Endothelial cell of umbilical vein (primary cell): ENCODE measurements around the gene ETNK2. TPM values are rescaled to one million over a fixed set of nuclear protein-coding genes. Genes with fewer than 3 reads are reported as not detected.

Source experiments
- BruUV-seq: library from RNA; stranded (reverse); fragments of 400-500 nt; replicated peaks from 2 replicates; lab custom pipeline; 2021; lab: Mats Ljungman, UMichigan
- CTCF ChIA-PET: fragments of 300-600, 350-600 bp; sonication (Branson Sonifier 250); formaldehyde crosslinking; loops from one replicate; lab custom pipeline; 2021; ENCODE audit warnings: antibody characterized with exemption, inconsistent platforms; lab: Charles Lee
- POLR2A ChIA-PET: fragments of 300-600, 350-600 bp; sonication (Branson Sonifier 250); formaldehyde crosslinking; loops from one replicate; lab custom pipeline; 2021; ENCODE audit warnings: antibody characterized with exemption, inconsistent platforms; lab: Charles Lee
- DNase-seq: peaks from one replicate; pipeline ENCODE4 v3.0.0-alpha.2; 2011; ENCODE audit warnings: low read depth, low spot score
- FAIRE-seq: peaks from 2 replicates; lab custom pipeline; 2011; peaks lifted over from hg19 to GRCh38; lab: Jason Lieb, UNC
- H2AFZ ChIP-seq: 2 replicates; pipeline ENCODE4 v1.6.0; 2012; ENCODE audit warnings: low read depth, low read length, control low read depth, inconsistent platforms
- H3K27ac ChIP-seq: 2 replicates; pipeline ENCODE4 v1.5.1; 2011; ENCODE audit warnings: low read depth, mild to moderate bottlenecking, control low read depth, low read length, moderate library complexity; ENCODE audit not compliant: insufficient read depth
- H3K27me3 ChIP-seq, 2 experiments: 2 replicates each; pipeline versions ENCODE4 v1.6.0 to v1.6.1; 2011; ENCODE audit warnings: low read length in 2 of 2, mixed read lengths in 1 of 2; ENCODE audit not compliant: control insufficient read depth in 2 of 2, insufficient read depth in 2 of 2
- H3K36me3 ChIP-seq, 2 experiments: 2 replicates in 1 of 2; 3 replicates in 1 of 2; pipeline ENCODE4 v1.5.1; 2011; ENCODE audit warnings: low read length in 2 of 2, mild to moderate bottlenecking in 1 of 2, moderate library complexity in 1 of 2; ENCODE audit not compliant: control insufficient read depth in 2 of 2, insufficient read depth in 2 of 2; ENCODE audit errors: extremely low read depth in 1 of 2
- H3K4me1 ChIP-seq: 3 replicates; pipeline ENCODE4 v1.5.1; 2011; ENCODE audit warnings: mild to moderate bottlenecking, low read length; ENCODE audit not compliant: control insufficient read depth, insufficient read depth; ENCODE audit errors: extremely low read depth
- H3K4me2 ChIP-seq: 2 replicates; pipeline ENCODE4 v1.6.1; 2011; ENCODE audit warnings: low read length, control low read depth, mixed read lengths; ENCODE audit not compliant: insufficient read depth
- H3K4me3 ChIP-seq, 3 experiments: fragments of 200-600 bp in 1 of 3; sonication (generic), shearing (Covaris generic) in 1 of 3; replicated peaks in 1 of 3; 2 replicates each; pipeline ENCODE4 v1.5.1; 2011 to 2016; ENCODE audit warnings: control low read depth in 3 of 3, low read length in 3 of 3, mild to moderate bottlenecking in 2 of 3, inconsistent platforms in 1 of 3, low read depth in 1 of 3, moderate library complexity in 1 of 3; ENCODE audit not compliant: insufficient read depth in 1 of 3
- H3K79me2 ChIP-seq: 2 replicates; pipeline ENCODE4 v1.6.0; 2012; ENCODE audit warnings: low read length, inconsistent platforms; ENCODE audit not compliant: control insufficient read depth, insufficient read depth
- H3K9ac ChIP-seq: replicated peaks from 2 replicates; pipeline ENCODE3; 2011; ENCODE audit warnings: low read length, control low read depth; ENCODE audit not compliant: insufficient read depth; ENCODE audit errors: extremely low read depth
- H3K9me1 ChIP-seq: replicated peaks from 3 replicates; pipeline ENCODE4 v1.6.0; 2011; ENCODE audit warnings: mild to moderate bottlenecking, low read length; ENCODE audit not compliant: control insufficient read depth, insufficient read depth; ENCODE audit errors: extremely low read depth
- H3K9me3 ChIP-seq: replicated peaks from 2 replicates; pipeline ENCODE4 v1.5.1; 2012; ENCODE audit warnings: low read length, inconsistent platforms; ENCODE audit not compliant: control insufficient read depth, insufficient read depth
- H4K20me1 ChIP-seq: replicated peaks from 2 replicates; pipeline ENCODE3; 2011; ENCODE audit warnings: mild to moderate bottlenecking, low read length; ENCODE audit not compliant: control insufficient read depth, insufficient read depth; ENCODE audit errors: extremely low read depth
- CTCF ChIP-seq, 2 donors: IDR thresholded peaks; 1 replicate in 1 of 2; 2 replicates in 1 of 2; pipeline ENCODE4 v1.5.1; 2011; ENCODE audit warnings: low read length in 2 of 2, mild to moderate bottlenecking in 2 of 2, moderate library complexity in 2 of 2, control low read depth in 1 of 2, inconsistent platforms in 1 of 2, low read depth in 1 of 2; ENCODE audit not compliant: insufficient read depth in 1 of 2; ENCODE audit errors: extremely low read depth in 1 of 2
- EZH2 ChIP-seq: IDR thresholded peaks from 2 replicates; pipeline ENCODE4 v1.6.1; 2012; ENCODE audit warnings: borderline replicate concordance, low read depth, mild to moderate bottlenecking, moderate library complexity, low read length, inconsistent platforms; ENCODE audit not compliant: severe bottlenecking
- FOS ChIP-seq: IDR thresholded peaks from 2 replicates; pipeline ENCODE4 v1.6.1; 2011; ENCODE audit warnings: mild to moderate bottlenecking, low read length, moderate library complexity, borderline replicate concordance; ENCODE audit not compliant: insufficient read depth
- GATA2 ChIP-seq: IDR thresholded peaks from 2 replicates; pipeline ENCODE4 v1.7.0; 2011; ENCODE audit warnings: low read depth, mild to moderate bottlenecking, moderate library complexity, mixed read lengths, low read length; ENCODE audit not compliant: insufficient read length, insufficient read depth
- JUN ChIP-seq: IDR thresholded peaks from 2 replicates; pipeline ENCODE4 v1.6.1; 2011; ENCODE audit warnings: borderline replicate concordance, low read depth; ENCODE audit not compliant: insufficient read length, insufficient read depth
- MAX ChIP-seq: IDR thresholded peaks from 2 replicates; pipeline ENCODE4 v1.6.1; 2011; ENCODE audit not compliant: insufficient read depth, insufficient read length
- MYC ChIP-seq: IDR thresholded peaks from one replicate; pipeline ENCODE4 v1.6.1; 2011; ENCODE audit warnings: mild to moderate bottlenecking, low read depth, low read length
- POLR2A ChIP-seq: IDR thresholded peaks from 2 replicates; pipeline ENCODE4 v1.6.1; 2012; ENCODE audit warnings: low read depth, mild to moderate bottlenecking, control low read depth, low read length
- POLR2AphosphoS5 ChIP-seq: IDR thresholded peaks from 2 replicates; pipeline ENCODE4 v1.6.1; 2012; ENCODE audit warnings: low read depth, mild to moderate bottlenecking, control low read depth, low read length, moderate library complexity; ENCODE audit not compliant: insufficient read depth
- dilution Hi-C: fragments of 300-500 bp; cut with MboI; formaldehyde crosslinking; loops from one replicate; pipeline ENCODE4 v1.15.0; 2019; ENCODE audit warnings: low sequenced_read_pairs; ENCODE audit not compliant: extremely low pct_ligation_motif_present
- intact Hi-C: fragments of 100-400 bp; cut with micrococcal nuclease; formaldehyde crosslinking; loops from one replicate; pipeline ENCODE4 v1.10.0; 2022
- polyA plus RNA-seq, 4 experiments: library from polyadenylated mRNA; depleted of rRNA in 3 of 4; stranded (reverse) in 3 of 4; unstranded in 1 of 4; fragments of >200 nt; gene quantifications; 2 replicates each; pipeline versions ENCODE4 v1.2.1 to v1.2.3, GENCODE V29; 2011 to 2012; ENCODE audit warnings: missing spikeins in 1 of 4
- total RNA-seq: library from RNA; stranded (reverse); gene quantifications from 2 replicates; pipeline ENCODE4 v1.2.3, GENCODE V29; 2021

ETNK2 gene
- total and polyA plus RNA-seq, 2 donors (not counting 3 experiments of a cell fraction or from before 2014, with no cell fraction given) = 13.5 to 27.5 TPM

- POLR2A ChIA-PET = no interaction called here
- peaks cover 15% of the 10 kb centered on the region for H3K4me1 ChIP-seq
- H2AFZ ChIP-seq = no peak overlapping the region
- FAIRE-seq (peak; percentile 87), DNase-seq (peak; percentile 46)
- no peaks in the 10 kb centered on the region for H3K9me1 ChIP-seq
- no TSS peak for BruUV-seq
- TF ChIP-seq JUN = no peak
- no peak for TF ChIP-seq CTCF (IDR thresholded peaks at IDR 0.05; ENCODE audit: extremely low read depth in 1 of 2, insufficient read depth in 1 of 2, low read depth in 1 of 2, low read length in 2 of 2)
- no peak for TF ChIP-seq FOS
- TF ChIP-seq MYC = no peak
- TF ChIP-seq GATA2 = no peak
- no peak for TF ChIP-seq POLR2AphosphoS5
- no peak for TF ChIP-seq POLR2A
- TF ChIP-seq MAX = no peak
- no peak for TF ChIP-seq EZH2
- no peaks in the 10 kb centered on the region for H3K9me3 ChIP-seq
- no peaks in the 10 kb centered on the region for H3K27me3 ChIP-seq
- peaks cover 0 to 19% of the 10 kb centered on the region in 2 experiments for H3K36me3 ChIP-seq
- no peaks in the 10 kb centered on the region for H4K20me1 ChIP-seq
- dilution Hi-C loops = no loop called here
- intact Hi-C loops = no loop called here
- no peak overlapping the region for H3K9ac ChIP-seq
- H3K4me3 ChIP-seq = no peak overlapping the region
- no peak overlapping the region for H3K4me2 ChIP-seq
- CTCF ChIA-PET = interaction anchor here (1.4 to 6.7 kb wide), 3 partner anchors 16 to 242 kb away, joined by 4 to 45 read pairs (median 25); no protein-coding TSS in a partner anchor
- peaks cover 11% of the 10 kb centered on the region for H3K79me2 ChIP-seq
- no peak overlapping the region for H3K27ac ChIP-seq
Measured at GRCh38 chr1:204113896-204114295, 37.9 kb downstream of the ETNK2 start.
